NCI-H446 (cell line): ENCODE measurements around the gene RHOT2.

Experiments used
- DNase-seq, 2 experiments: peaks; one replicate each; lab custom pipeline; 2025; lab: John Stamatoyannopoulos, UW

RHOT2 gene

DNA sequence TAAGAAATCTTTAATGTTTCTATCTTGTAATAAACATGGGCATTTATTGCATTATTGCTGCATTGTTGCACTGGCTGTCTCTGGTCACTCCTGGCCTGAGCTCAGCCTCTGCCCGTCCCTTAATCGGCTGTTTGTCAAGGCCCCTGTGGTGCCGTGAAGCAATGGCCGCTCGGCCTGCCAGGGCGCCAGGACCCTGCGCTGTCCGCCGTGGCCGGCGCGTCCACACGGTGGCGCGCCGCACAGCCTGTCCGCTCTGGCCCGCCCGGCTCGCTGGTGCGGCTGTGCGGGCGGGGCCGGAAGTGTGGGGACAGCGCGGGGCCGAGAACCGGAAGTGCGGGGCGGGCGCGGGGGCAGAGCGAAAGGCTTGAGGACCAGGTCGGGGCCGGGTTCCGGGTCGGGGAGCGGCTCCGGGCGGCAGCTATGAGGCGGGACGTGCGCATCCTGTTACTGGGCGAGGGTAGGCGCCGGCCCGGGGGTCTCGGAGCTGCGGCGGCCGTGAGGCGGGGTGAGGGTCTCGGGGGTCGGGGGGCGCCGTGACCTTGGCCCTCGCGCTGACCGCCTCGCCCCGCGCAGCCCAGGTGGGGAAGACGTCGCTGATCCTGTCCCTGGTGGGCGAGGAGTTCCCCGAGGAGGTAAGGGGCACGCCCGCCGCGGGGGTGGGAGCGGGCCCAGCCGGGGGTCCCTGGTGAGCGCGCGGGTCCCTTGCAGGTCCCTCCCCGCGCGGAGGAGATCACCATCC, at the start of gene RHOT2:
TSS of gene RHOT2 (plus strand) at position 353 of the 739 bp plus-strand sequence. CDS start at position 421, 68 bp downstream.
- DNase-seq: peak; percentile 76 to 93

DNA sequence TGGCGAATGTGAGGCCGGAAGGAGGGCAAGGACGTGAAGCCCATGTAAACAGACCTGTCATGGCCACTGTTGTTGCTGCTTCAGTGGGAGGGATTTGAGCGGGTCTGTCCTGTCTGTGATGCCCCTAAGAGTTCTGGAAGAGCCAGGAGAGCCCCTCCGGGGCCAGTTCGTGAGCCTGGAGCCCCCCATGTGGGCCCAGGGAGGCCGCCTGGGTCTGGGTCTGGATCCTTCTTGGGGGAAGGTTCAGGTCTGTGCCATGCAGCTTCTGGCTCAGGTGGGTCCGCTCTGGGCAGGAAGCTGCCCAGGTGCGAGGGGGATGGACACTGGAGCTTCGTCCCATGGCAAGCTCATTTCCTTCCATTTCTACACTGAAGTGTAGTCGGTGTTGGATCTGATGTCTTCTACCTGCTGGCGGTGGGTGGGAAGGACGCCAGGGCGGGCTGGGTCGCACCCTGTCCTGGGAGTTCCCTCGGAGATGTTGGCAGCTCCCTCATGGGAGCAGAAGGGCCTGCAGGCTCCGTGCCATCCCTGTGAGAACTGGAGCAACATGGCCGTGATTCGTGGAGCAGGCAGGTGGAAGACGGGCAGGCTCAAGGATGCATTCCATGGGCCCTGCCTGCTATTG, 48.3 kb upstream of the RHOT2 start:
- no peak for DNase-seq

DNA sequence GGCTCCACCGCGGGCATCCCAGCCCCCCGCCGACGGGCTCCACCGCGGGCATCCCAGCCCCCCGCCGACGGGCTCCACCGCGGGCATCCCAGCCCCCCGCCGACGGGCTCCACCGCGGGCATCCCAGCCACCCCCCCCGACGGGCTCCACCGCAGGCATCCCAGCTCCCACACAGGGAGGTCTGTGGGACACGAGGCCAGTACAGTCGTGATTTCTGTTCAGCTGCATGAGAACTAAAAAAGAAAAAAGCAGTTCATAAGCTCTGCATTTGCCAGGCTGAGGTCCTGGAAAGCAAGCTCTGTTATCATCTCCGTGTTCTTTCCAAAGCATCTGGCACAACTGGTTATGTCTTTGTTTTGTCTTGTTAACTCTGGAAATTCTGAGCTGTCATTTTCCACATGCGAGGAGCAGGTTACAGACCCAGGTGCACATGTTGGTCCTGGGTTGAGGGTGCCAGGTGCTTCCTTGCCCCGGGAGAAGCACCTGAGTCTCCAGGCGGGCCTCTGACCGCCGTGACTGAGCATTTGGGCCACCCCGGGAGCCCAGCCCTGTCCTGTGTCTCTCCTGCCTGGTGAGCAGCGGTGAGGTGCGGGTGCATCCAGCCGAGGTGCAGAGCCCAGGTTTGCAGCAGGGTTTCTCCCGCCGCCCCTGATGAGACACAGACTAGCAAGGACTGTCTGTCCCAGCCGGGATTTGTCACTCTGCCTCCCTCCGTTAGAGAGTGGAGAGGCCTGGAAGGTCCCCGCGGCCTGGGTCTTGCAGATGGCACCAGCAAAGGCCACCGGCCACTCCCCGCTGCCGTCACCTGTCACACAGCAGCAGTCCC, 47.0 kb upstream of the RHOT2 start:
- DNase-seq: no peak

DNA sequence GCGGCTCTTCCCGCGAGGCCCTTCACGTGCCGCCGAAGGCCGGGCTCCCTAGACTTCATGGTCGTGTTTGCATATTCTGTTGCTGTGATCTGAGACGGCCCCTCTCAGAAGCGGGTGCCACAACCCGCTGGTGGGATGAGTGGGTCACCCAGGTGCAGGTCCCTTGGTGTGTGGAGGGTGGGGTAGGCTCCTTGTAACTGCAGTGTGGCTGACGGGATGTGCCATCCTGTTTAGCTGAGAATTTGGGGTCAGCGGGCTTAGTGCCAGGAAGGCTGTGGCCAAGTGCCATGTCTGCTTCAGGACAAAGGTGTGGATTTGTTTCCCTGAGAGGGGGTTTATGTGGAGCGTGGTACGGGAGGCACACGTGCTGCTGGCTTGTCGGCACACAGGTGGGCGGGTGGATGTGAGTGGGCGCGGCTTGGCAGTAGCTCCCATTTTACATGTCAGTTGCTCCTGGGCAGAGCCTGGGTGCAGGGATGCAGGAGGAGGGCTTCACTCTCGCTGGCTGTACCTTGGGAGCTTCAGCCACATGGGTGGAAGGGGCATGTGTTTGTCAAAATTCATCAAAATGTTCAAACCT, 46.3 kb upstream of the RHOT2 start:
- DNase-seq: no peak

DNA sequence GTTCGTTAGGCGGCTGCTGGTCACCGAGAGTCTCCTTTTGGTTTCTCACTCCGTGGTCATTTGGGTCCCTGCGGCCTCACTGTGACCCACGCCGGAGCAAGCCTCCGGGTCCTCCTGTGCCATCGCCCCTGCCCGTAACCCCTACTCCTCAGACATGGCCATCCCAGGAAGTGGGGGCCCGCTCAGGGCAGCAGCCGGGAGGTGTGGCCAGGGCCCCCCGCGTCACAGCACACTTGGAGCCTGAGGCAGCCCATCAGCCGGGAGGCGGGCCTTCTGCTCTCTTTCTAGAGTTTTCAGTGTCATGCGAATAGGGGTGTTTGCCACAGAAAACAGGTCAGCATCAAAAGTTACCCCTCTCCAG, 45.0 kb upstream of the RHOT2 start:
- DNase-seq: no peak

DNA sequence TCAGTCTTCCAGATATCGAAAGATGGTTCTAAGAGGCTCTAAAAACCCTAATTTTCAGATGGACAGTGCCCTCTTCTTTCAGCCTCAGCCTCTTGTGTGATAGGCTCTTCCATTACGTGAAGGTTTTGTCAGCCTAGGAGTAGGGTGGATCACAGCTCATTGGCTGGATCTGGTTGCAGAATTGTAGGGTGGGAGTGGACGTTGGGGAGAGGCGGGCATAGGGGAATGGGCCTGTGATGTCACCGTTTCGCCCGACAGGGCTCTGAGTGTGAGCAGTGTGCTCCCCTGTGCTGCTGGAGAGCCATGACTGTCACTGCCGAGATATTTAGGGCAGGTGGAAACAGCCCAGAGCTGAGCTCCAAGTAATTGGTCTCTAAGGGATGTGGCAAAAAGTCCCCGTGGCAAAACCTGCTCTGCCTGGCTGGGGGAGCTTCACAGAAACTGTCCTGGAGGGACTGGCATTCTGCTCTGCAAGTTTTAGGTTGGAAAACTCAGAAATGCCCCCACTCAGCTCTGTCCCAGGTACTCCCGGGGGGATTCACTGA, 43.3 kb upstream of the RHOT2 start:
- DNase-seq: no peak

DNA sequence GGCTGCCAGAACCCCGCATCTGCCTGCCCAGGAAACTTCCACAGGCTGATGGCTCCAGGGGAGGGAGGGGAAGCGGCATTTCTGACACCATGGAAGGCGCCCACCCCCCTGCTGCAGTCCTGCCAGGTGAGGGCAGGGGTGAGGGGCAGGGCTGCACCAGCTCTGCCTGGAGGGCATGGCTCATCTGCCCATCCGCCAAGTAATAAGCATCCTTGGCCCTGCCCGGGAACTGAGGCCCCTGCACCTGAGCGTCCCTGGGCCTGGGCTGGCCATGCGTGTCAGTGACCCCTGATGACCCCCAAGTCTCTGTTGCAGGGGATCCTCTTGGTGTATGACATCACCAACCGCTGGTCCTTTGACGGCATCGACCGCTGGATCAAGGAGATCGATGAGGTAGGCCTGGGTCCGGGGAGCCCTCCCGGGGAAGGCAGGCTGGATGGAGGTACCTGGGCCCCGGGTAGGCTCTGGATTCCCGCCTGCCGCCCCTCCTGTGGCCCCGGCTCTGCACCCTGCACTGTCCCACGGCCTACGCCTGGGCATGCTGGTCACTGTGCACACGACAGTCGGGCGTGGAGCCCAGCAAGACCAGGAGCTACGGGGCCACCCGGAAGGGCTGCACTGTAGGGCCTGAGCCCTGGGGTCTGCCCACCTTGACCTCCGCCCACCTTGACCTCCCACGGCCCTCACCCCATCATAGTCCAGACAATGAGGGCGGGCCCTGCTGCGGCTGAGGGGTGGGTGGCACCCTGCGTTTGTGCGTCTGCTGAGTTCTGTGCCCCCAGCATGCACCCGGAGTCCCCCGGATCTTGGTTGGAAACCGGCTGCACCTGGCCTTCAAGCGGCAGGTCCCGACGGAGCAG, 42.6 kb upstream of the RHOT2 start:
- no peak for DNase-seq

DNA sequence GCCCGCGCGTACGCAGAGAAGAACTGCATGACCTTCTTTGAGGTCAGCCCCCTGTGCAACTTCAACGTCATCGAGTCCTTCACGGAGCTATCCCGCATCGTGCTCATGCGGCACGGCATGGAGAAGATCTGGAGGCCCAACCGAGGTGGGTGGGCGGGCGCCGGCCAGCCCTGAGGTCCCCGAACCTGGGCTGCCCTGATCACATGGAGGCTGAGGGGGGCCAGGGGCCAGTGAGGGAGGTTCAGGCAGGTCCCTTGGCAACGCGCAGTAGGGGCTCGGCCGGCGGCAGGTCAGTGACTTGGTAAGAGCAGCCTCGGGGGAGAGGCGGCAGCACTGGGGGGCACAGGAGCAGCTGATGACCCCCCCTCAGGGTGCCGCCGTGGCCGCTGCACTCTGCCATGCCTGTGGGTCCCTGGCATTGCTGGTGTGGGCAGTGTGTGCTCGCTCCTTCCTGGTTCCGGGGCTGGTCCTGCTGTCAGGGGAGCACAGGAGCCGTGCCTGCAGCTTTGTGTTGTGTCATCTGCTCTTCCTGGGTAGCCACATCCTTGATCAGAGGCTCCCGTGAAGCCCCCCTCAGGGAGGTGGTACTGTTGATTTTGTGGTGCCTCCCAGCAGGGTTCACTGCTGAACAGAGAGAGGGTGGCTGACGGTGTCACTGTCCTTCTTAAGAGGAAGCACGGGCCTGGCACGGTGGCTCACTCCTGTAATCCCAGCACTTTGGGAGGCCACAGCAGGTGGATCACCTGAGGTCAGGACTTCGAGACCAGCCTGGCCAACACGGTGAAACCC, 41.8 kb upstream of the RHOT2 start:
- no peak for DNase-seq

DNA sequence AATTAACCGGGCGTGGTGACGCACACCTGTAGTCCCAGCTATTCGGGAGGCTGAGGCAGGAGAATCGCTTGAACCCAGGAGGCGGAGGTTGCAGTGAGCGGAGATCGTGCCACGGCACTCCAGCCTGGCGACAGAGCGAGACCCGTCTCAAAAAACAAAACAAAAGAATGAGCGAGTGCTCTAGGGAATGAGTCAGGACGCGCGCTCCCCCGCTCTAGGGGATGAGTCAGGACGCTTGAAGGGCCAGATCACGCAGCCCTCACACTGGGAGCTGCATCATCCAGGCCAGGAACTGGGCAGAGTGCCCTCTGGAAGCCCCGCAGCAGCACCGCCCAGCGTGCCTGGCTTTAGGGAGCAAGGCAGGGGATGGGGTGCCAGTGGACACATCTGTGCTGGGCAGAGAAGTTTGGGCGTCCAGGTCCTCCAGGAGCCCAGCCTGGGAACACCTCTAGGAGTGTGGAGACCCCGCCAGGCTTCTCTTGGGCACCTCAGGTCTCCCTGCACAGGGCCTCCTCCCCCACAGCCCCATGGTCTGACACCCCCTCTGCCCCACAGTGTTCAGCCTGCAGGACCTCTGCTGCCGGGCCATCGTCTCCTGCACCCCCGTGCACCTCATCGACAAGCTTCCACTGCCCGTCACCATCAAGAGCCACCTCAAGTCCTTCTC, 41.0 kb upstream of the RHOT2 start:
- DNase-seq: peak in 1 of 2 experiments; percentile 26

DNA sequence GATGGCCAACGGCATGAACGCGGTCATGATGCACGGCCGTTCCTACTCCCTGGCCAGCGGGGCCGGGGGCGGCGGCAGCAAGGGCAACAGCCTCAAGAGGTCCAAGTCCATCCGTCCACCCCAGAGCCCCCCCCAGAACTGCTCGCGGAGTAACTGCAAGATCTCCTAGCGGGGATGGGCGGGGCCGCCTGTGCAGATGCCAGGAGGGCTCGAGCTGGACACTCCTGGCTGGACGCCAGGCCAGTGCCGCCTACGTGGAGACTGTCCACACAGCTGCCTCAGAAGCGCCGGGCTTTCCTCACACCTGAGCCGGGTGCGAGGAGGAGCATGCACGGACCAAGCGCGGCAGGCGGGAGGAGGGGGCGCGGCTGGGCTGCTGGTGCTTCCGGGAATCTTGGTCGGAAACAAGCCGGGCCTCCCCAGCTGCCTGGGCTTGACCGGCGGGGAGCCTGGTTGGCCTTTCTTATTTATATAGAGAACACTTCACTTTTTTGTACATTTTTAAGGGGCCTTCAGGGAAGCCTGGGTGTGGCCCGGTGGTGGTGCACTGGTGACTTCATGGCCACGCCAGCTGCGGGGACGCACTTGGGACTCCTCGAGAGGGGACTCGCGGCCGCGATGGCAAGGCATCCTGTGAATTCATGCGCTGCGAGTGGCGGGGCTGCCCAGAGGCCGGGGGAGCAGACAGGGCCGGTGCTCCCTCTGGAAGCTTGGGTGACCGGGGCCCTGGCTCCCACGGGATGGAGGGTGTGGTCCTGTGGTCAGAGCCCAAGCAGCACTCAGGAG, 40.3 kb upstream of the RHOT2 start:
- no peak for DNase-seq

DNA sequence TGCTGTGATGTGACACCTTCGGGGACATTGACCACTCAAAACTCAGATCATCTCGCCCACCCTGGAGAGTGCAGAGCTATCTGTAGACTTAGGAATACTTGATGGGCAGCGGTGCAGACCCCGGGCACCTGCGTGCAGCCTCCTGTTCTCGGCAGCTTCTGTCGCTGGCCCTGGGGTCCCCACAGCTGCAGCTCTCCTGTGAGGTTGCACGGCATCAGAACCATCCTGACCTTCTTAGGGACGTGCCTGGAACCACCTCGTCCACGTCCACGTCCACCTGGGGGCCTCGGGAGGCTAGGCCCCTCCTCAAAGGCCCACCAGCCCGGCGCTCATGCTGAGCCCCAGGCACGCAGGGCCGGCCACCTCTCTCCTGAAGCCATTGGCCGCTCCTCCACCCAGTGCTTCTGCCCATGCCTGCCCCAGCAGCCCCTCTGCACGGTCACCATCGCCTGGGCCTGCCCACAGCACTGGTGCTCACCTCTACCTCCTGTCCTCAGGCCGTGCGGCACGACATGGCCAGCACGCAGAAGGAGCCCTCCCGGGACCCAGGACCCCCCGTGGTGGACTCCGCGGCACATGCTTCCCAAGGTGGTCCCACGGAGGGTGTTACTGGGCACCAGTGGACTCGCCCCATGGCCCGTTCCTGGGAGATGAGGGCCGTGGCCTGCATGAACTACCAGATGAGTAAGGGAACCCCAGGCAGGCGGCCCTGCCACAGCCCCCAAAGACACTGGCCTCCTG, 39.4 kb upstream of the RHOT2 start:
- DNase-seq: no peak

DNA sequence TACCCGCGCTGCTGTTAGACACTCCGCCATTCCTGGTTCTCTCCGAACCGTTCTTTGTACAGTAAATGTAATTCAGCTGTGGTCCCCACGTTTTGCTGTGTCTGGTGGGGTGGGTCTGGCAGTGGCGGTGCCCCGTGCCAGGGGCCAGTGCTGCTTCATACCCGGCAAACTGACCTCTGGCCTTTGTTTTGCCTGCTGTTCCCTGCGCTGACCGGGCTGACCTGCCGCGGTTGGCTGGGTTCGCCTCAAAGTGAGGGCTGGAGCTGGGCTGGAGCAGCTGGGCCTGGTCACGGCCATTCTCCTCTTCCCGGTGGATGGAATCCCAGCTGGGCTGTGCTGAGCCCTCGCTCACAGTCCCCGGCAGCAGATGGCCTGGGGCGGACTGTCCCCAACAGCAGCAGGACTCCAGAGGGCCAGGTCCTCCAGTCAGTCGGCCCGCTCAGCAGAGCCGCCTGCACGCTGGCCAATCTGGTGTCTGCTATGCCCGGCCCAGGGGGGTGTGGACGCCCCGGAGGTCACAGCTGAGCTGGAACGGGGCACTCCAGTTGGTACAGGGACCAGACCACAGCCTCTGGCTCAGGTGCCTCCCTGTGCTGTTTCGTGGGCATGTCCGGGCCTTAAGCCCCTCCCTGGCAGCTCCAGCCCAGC, 38.6 kb upstream of the RHOT2 start:
- no peak for DNase-seq

DNA sequence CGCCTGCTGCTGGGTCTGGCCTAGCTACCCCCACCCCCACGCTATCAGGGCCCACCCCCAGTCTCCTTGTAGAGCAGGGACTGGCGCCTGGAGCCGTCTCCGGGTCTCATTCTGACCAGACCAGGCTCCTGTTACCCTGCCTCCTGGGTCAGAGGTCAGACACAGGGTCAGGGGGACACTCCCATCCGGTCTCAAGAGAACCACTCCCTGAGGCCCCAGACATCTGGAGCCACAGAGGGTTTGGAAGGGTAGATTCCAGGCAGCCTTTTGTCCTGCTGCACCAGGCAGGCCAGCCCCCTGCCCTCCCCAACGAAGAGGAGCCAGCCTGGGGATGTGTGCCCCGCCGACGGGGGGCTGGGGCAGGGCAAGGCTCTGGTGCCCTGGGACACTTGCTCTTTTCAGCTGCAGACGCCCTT, 38.1 kb upstream of the RHOT2 start:
- no peak for DNase-seq

DNA sequence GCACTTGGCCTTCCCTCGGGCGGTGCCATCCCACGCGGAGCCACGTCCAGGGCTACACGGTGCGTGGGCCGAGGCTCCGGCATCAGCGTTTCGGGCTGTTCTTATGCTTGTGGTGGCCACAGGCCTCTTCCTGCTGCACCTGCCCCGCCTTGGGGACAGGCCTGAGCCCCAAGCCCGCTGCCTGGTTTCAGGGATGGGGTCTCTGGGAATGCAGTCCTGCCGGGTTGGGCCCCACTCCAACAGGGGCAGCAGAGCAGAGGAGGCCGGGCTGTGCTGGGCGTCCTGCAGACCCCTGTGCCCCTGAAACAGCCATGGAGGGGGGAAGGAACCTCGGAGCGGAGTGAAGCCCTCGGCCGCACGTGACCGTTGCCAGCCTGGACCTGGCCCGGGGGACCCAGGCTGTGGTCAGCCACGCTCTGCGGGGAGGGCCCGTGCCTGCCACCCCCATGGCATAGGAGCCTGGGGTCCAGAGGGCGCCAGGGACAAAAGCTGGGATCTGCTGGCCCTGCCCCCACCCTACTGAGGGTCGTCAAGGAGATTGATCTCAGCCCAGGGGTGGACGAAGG, 37.6 kb upstream of the RHOT2 start:
- DNase-seq: no peak

DNA sequence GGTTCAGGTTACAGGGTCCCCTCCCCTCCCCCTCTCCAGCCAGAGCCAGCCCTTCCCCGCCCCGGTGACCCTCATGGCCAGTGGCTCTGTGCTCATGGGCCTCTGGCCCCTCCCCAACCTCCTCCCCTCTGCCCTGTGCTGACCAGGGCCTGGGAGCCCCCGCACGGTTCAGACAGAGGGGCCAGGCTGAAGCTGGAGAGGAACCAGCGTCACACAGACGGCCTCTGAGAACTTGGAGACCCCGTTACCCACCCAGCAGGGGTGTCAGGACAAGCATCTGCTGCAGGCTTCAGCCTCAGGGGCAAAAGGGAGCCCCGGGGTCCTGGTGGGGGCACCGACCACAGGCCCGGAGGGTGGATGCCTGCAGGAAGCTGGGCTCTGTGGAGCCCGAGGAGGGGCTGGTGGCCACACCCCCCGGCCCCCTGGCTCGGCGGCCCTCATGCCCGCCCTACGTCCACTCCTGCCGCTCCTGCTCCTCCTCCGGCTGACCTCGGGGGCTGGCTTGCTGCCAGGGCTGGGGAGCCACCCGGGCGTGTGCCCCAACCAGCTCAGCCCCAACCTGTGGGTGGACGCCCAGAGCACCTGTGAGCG, 37.0 kb upstream of the RHOT2 start, which contains the start of gene WFIKKN1:
TSS of gene WFIKKN1 (plus strand) at position 171 of the 591 bp plus-strand sequence. CDS start at position 440, 269 bp downstream.
- DNase-seq: no peak

DNA sequence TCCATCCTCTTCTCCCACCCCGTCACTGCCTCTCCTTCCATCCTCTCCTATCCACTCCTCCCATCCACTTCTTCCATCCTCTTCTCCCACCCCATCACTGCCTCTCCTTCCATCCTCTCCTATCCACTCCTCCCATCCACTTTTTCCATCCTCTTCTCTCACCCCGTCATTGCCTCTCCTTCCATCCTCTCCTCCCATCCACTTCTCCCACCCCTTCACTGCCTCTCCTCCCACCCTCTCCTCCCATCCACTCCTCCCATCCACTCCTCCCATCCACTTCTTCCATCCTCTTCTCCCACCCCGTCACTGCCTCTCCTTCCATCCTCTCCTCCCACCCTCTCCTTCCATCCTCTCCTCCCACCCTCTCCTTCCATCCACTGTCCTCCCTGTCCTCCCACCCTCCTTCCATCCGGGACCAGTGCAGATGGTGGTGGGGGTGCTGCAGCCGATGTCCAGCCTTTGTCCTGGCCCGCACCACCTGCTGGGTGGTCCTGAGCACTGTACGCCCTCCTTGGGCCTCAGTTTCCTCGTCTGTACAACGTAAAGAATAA, 36.0 kb upstream of the RHOT2 start:
- no peak for DNase-seq
